ENCODE data around the gene NECTIN1. TPM values are rescaled to one million over a fixed set of nuclear protein-coding genes. Genes with fewer than 3 reads are reported as not detected.

The NECTIN1 gene
- total RNA-seq, 1 donor, result 5.8 TPM

DNA sequence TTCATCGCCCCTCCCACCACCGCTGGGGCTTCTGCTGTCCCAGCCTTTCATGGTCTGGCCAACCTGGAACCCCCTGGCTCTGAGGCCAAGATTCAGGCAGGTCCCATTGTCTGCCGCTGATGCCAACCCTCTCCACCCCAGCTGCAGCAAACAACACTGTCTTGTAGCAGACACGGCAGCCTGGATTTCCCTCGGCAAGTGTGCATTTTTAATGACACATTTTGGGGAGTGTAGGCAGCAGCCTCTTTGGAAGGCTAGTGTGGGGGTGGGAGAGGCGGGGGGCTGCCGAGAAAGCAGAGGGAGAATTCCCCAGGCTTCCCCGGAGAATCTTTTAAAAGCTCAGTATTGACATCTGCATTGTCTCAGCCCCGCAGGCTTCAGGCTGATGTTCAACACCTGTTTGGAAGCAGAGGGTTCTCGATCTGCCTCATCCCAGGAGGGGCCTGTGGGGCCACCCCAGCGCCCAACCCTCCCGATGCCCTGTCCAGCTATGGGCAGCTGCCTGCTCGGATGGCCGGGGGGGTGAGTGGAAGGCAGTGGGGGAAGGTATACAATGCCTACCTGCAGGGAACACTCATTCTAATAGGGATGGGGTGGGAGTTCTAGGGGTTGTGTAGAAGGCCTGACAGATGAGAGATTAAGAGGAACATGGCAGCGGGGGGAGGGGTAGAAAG lies 41.5 kb downstream of the NECTIN1 start:
- TF ChIP-seq, protein P1, sequence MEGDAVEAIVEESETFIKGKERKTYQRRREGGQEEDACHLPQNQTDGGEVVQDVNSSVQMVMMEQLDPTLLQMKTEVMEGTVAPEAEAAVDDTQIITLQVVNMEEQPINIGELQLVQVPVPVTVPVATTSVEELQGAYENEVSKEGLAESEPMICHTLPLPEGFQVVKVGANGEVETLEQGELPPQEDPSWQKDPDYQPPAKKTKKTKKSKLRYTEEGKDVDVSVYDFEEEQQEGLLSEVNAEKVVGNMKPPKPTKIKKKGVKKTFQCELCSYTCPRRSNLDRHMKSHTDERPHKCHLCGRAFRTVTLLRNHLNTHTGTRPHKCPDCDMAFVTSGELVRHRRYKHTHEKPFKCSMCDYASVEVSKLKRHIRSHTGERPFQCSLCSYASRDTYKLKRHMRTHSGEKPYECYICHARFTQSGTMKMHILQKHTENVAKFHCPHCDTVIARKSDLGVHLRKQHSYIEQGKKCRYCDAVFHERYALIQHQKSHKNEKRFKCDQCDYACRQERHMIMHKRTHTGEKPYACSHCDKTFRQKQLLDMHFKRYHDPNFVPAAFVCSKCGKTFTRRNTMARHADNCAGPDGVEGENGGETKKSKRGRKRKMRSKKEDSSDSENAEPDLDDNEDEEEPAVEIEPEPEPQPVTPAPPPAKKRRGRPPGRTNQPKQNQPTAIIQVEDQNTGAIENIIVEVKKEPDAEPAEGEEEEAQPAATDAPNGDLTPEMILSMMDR (IDR thresholded peaks at IDR 0.05; ENCODE audit: extremely low read depth, low read depth, low read length), result no peak
- Histone ChIP-seq H3K79me2 (ENCODE audit: insufficient read depth, low read length) (no peaks in the 10 kb centered on the region), H2AFZ (ENCODE audit: low read length) (no peak overlapping the region)

DNA sequence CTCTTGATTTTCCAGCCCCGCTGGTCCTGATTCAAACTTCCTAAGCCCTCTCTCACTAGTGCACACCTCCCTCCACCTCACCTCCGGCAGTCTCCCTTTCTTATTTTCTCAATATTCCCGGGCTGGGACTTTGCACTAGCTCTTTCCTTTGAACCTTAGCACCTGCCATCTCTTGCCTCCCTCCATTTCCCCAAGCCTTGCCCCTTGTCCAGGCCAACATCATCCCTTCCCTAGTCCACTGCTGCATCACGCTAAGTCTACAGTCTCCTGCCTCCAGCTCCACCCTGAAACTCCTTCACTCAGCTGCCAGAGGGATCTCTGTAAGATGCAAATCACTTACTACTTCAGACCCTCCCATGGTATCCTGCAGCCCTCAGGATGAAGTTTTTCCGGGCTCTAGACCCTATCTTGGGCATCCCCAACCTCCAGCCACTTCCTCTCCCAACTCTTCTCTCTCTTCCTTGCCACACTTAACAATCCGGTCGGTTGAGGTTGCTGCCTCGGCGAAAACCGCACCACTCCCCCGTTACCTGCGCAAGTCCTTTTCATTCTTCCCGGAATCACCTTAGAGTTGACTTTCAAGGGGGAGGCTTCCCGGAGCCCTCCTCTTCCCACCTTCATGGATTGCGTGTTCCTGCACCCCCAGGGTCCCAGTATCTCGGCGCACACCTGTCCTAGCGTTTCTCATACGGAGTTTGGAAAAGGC lies 42.7 kb downstream of the NECTIN1 start:
- no peaks in the 10 kb centered on the region for H3K36me3 ChIP-seq (ENCODE audit: insufficient read depth, low read length)
- no peaks in the 10 kb centered on the region for H3K9me3 ChIP-seq (ENCODE audit: low read depth, low read length)
- TF ChIP-seq, protein P1 (IDR thresholded peaks at IDR 0.05; ENCODE audit: extremely low read depth, low read depth, low read length), result no peak
- no peak overlapping the region for H3K27ac ChIP-seq (ENCODE audit: low read depth, low read length)
- H2AFZ ChIP-seq (ENCODE audit: low read length), result no peak overlapping the region
- no peaks in the 10 kb centered on the region for H4K20me1 ChIP-seq (ENCODE audit: insufficient read depth, low read length)
- no peak overlapping the region for H3K4me2 ChIP-seq (ENCODE audit: insufficient read depth, low read length)
- no peaks in the 10 kb centered on the region for H3K27me3 ChIP-seq (ENCODE audit: insufficient read depth, low read length)
- no peak for DNase-seq (ENCODE audit: insufficient read length, low spot score, missing footprints)
- H3K4me3 ChIP-seq (ENCODE audit: insufficient read depth, low read length), result no peak overlapping the region
- H3K4me1 ChIP-seq (ENCODE audit: insufficient read depth, low read length), result peaks cover 8% of the 10 kb centered on the region
- no peaks in the 10 kb centered on the region for H3K79me2 ChIP-seq (ENCODE audit: insufficient read depth, low read length)

More for the DNA sequence above, 41.5 kb downstream of the NECTIN1 start:
- H4K20me1 ChIP-seq (ENCODE audit: insufficient read depth, low read length), result no peaks in the 10 kb centered on the region
- H3K36me3 ChIP-seq (ENCODE audit: insufficient read depth, low read length), result no peaks in the 10 kb centered on the region
- H3K4me2 ChIP-seq (ENCODE audit: insufficient read depth, low read length), result no peak overlapping the region
- DNase-seq (ENCODE audit: insufficient read length, low spot score, missing footprints), result no peak
- H3K27ac ChIP-seq (ENCODE audit: low read depth, low read length), result no peak overlapping the region
- H3K9me3 ChIP-seq (ENCODE audit: low read depth, low read length), result no peaks in the 10 kb centered on the region
- H3K27me3 ChIP-seq (ENCODE audit: insufficient read depth, low read length), result no peaks in the 10 kb centered on the region
- peaks cover 8% of the 10 kb centered on the region for H3K4me1 ChIP-seq (ENCODE audit: insufficient read depth, low read length)
- no peak overlapping the region for H3K4me3 ChIP-seq (ENCODE audit: insufficient read depth, low read length)

DNA sequence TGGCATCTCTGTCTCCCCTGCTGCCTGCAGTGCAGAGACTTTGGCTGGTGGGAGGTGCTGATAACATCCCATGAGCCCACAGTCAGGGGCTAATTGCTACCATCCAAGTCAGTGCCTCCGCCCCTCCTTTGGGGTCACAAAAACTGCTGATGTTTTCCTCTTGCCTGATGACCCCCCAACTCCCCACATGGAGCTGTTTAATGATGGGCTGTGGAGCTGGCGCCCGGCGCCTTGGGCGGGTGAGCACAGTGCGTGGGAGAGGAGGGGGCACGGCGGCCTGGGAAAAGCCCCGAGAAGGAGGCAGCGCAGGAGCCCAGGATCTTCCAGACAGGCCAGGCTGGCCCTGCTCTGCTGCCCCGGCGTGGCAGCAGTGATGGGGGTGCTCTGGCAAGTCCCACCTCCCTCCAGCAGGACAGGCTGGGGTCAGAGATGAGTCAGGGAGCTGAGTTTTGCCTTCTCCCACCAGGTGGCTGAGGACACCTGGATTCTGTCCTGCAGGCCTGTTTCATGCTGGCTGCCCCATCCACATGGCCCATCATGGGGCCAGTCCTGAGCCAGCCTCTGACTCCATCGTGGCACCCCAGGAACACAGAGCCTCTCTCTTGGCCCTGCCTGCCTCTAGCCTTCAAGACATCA lies 43.8 kb downstream of the NECTIN1 start:
- H3K4me2 ChIP-seq (ENCODE audit: insufficient read depth, low read length), result no peak overlapping the region
- no peaks in the 10 kb centered on the region for H3K79me2 ChIP-seq (ENCODE audit: insufficient read depth, low read length)
- TF ChIP-seq, protein P1 (IDR thresholded peaks at IDR 0.05; ENCODE audit: extremely low read depth, low read depth, low read length), result no peak
- H3K27me3 ChIP-seq (ENCODE audit: insufficient read depth, low read length), result no peaks in the 10 kb centered on the region
- H2AFZ ChIP-seq (ENCODE audit: low read length), result no peak overlapping the region
- H3K4me3 ChIP-seq (ENCODE audit: insufficient read depth, low read length), result no peak overlapping the region
- H3K4me1 ChIP-seq (ENCODE audit: insufficient read depth, low read length), result peaks cover 15% of the 10 kb centered on the region
- H3K27ac ChIP-seq (ENCODE audit: low read depth, low read length), result no peak overlapping the region
- no peak for DNase-seq (ENCODE audit: insufficient read length, low spot score, missing footprints)
- no peaks in the 10 kb centered on the region for H4K20me1 ChIP-seq (ENCODE audit: insufficient read depth, low read length)
- no peaks in the 10 kb centered on the region for H3K36me3 ChIP-seq (ENCODE audit: insufficient read depth, low read length)
- no peaks in the 10 kb centered on the region for H3K9me3 ChIP-seq (ENCODE audit: low read depth, low read length)
